HG03103 (cell line): ENCODE data around the gene HEG1.

Experiments
- ATAC-seq: cut with Tn5 transposase; IDR thresholded peaks from one replicate; pipeline ENCODE4 v1.9.1; 2021; ENCODE audit warnings: low read depth; ENCODE audit not compliant: unreplicated experiment

The HEG1 gene

GRCh38 chr3:124919756-124920155 lies 136.0 kb downstream of the HEG1 start:
- ATAC-seq = no peak

GRCh38 chr3:124918524-124918923 lies 137.3 kb downstream of the HEG1 start:
- no peak for ATAC-seq

- no peak for ATAC-seq
Measured at GRCh38 chr3:124916837-124917409, 138.9 kb downstream of the HEG1 start.
